ENCODE data around the gene RPH3AL.

DNA sequence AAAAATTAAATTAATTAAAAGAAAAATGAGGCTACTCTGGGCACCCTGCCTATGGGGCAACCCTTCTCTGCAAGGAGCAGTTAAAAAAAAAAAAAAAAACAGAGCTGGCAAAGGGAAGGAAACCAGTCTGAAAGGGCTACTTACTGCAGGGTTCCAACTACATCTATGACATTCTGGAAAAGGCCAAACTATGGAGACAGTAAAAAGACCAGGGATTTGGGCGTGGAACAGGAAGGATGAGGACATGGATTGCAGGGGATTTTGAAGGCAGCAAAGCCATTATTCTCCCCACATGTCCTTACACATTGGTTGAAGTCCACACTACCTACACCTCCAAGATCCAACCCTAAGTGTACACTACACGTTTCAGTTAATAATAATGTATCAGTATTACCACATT lies 4.6 kb downstream of the RPH3AL start:
- TF ChIP-seq EP300 (IDR thresholded peaks at IDR 0.05) = no peak
- TF ChIP-seq CTCF (IDR thresholded peaks at IDR 0.05) = no peak

Data from tibial nerve (tissue), 4 donors.